HG02588 (cell line): ENCODE measurements around the gene CD300LB.

ENCODE experiments used
- ATAC-seq: cut with Tn5 transposase; IDR thresholded peaks from one replicate; pipeline ENCODE4 v1.9.1; 2021; ENCODE audit warnings: mild to moderate bottlenecking, moderate library complexity; ENCODE audit not compliant: unreplicated experiment

CD300LB gene

DNA sequence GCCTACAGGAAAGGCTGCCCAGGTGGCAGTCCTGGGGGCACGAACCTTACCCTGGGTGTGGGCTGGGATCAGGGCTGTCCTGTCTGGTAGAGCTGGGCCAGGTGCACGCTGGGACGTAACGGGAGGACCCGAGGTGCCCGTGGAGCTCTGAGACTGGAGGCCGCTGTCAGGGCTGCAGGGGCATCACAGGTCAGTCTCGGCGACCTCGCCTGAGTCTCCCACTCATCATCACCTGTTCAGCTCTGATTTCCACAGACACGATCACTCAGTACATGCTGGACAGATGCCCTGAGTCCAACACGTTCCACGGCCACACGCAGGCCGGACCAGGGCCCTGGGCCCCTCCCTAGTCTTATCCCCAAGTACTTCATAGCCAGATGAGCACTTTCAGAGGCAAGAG is 19.3 kb upstream of the CD300LB start:
- no peak for ATAC-seq

- no peak for ATAC-seq
Observed at GRCh38 chr17:74549343-74549742, 18.1 kb upstream of the CD300LB start.

DNA sequence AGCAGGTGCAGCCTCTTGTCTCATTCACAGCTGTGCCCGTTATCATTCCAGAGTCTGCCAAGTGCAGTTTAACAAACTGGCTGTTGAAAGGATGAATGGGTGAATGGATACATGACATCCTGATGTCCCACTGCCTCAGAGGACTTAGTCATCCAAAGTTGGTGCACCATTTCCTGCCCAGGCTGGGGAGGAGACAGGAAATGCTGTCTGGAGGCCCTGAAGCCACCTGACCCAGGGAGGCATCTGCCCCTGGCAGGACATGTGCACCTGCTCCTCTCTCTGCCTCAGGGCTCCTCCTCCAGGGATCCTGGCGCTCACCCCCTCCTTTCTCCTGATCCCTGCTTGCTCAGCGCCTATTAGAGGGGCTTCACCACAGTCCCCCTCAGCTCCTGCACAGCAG is 16.5 kb upstream of the CD300LB start:
- no peak for ATAC-seq

DNA sequence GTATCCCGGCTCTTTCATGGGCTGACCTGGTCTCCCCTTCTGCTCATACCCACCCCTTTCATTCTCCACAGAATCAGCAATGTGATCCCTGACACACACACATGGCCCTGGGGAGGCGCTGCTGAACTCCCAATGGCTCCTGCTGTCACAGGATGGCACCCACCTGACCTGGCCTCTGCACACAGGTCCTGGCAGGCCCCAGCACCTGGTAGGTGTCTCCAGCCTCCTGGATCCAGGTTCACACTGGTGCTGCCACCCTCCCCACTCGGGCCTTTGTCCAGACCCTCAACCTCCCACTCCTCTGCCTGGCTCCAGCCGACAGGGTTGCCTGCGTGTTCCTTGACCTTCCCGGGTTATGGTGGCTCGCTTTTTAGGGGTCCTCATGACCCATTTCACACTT is 16.0 kb upstream of the CD300LB start:
- no peak for ATAC-seq

GRCh38 chr17:74546586-74546985 is 15.3 kb upstream of the CD300LB start:
- ATAC-seq, result no peak

DNA sequence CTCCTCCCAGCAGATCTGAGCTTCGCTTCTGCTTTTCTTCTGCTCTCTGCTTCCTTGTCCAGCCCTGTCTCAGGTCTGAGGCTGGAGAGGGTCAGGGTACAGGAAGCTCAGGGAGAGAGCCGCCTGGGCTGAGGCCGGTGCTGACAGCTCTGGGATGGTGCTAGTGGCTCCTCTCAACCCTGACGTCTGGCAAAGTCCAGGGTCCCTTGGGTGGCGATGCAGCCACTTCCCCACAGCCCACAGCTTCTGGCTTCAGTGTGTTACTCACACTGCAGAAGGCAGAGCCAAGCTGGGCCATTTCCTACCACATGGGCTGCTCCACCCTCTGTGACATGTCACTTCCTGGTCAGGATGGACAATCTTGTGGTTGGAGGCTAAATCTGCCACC is 14.6 kb upstream of the CD300LB start, which contains the start of gene CD300C:
TSS of gene CD300C (minus strand) at position 273 of the 388 bp plus-strand sequence. CDS start 333 bp downstream, outside the sequence.
- ATAC-seq, result no peak

DNA sequence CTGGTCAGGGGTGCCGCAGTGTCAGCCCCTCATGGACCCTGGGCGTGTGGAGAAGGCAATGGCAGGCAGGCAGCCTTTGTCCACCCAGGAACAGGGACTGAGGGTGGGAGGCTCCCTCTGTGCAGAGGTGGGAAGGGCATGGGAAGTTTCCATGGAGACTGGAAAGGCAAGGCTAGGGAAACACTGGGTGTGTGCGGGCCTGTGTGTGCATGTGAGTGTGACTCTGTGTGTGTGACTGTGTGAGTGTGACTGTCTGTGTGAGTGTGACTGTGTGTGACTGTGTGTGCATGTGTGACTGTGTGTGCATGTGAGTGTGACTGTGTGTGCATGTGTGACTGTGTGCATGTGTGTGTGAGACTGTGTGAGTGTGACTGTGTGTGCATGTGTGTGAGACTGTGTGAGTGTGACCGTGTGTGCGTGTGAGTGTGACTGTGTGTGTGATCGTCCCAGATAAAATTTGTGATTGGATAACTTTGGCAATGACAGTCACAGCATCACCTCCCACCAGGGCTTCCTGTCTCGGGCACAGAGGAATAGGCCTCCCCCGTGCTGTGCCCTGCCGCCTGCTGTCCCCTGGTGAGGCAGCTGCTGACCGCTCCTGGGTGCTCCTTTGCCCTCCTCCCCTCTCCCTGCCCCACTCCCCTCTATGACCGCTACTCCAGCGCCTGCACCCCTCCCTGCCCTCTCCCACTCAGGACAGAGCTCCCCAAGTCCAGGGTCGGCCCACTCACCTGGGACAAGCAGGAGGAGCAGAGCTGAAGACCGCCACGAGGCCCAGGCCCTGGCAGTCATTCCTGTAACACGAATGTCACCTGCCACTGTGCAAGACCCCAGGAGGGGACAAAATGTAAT is 13.9 kb upstream of the CD300LB start:
- no peak for ATAC-seq

GRCh38 chr17:74543891-74544760 is 12.9 kb upstream of the CD300LB start:
- no peak for ATAC-seq

GRCh38 chr17:74543406-74543805 is 12.1 kb upstream of the CD300LB start:
- no peak for ATAC-seq

DNA sequence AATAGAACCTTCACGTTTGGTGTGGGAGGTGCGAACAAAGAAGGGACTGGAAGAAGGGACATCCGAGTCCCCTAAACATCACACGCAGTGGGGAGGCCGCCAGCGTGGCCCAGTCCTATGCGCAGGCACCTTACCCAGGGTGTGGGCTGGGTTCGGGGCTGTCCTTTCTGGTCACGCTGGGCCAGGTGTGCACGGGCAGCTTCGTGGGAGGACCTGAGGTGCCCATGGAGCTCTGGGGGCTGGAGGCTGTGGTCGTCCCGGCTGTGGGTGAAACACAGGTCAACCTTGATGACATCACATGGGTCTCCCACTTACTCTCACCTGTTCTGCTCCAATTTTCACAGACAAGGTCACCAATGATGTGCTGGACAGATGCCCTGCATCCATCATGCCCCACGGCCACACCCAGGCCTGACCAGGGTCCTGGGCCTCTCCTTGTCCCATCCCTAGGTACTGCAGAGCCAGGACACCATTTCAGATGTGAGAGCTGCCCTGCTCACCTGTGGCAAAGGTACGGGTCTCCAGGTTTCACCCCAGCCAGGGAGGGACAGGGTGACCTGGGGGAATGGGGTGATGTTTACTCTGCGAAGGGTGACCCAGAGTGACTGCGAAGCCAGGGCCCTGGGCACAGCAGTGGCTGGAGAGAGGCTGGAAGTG is 11.6 kb upstream of the CD300LB start:
- no peak for ATAC-seq

- ATAC-seq, result no peak
Observed at GRCh38 chr17:74542166-74542565, 10.9 kb upstream of the CD300LB start.

DNA sequence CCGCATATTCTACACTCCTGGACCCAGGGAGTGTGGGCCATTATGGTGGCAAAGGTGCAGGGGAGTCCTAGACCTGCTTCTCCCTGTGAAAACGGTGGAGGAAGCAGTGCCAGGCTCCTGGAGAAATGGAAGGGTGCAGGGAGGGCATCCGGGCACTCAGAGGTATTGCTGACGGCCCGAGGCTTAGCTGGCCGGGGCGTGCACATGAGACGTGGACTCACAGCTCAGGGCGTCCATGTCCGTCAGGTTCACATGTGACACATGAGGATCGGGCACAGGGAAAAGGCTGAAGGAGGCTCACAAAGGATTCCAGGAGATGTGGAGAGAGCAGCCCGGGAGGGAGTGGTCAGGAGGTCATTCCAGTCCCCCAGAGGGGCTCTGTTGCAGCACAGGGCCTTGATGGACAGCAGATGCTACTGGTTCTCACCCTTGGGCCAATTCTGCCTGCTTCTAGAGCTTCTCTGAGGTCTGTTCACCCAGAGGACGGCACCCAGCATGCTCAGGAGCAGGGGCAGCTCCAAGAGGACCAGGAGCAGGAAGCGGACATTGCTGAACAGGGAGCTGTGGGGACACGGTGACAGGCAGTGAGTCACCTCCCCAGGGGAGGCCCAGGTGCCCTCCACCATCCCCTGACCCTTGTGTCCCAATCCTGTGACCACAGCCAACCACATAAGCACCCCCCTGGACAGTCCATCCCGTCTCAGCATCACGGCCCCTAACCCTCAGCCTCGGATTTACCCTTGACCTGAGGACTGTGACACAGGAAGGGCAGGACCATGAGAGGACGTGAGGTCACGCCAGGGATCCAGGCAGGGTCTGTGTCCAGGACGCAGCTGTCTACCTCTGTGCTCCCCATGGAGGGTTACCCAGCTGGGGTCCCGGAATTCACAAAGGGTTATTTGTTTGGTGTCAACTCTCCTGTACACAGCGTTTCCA is 10.2 kb upstream of the CD300LB start:
- no peak for ATAC-seq

GRCh38 chr17:74539281-74539820 is 8.1 kb upstream of the CD300LB start:
- ATAC-seq, result no peak

DNA sequence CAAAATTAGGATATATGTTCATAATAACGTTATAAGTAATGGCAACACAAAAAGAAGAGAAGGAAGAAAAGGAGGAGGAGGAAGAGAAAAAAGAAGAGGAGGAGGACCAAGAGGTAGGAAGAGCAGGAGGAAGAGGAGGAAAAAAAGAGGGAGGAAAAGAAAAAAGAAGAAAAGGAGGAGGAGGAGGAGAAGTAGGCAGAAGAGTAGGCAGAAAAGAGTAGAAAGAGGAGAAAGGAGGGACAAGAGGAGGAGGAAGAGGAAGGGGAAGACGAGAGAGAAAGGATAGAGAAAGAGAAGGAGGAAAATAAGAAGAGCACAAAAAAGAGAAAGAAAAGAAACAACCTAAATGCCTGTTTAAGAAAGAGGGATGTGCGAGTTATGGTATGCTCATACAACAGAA is 5.6 kb upstream of the CD300LB start:
- no peak for ATAC-seq

GRCh38 chr17:74532115-74532514 is 840 bp upstream of the CD300LB start:
- no peak for ATAC-seq

DNA sequence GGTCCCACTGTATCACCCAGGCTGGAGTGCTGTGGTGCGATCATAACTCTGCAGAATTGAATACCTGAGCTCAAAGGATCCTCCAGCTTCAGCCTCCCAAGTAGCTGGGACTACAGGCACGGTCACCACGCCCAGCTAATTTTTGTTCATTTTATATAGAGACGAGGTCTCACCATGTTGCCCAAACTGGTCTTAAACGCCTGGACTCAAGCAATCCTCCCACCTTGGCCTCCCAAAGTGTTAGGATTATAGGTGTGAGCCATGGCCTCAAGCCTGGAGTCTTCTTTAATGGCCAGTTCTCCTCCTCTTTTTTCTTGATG is 484 bp downstream of the CD300LB start:
- no peak for ATAC-seq

- no peak for ATAC-seq
Observed at GRCh38 chr17:74529243-74529642, 2.0 kb downstream of the CD300LB start.

DNA sequence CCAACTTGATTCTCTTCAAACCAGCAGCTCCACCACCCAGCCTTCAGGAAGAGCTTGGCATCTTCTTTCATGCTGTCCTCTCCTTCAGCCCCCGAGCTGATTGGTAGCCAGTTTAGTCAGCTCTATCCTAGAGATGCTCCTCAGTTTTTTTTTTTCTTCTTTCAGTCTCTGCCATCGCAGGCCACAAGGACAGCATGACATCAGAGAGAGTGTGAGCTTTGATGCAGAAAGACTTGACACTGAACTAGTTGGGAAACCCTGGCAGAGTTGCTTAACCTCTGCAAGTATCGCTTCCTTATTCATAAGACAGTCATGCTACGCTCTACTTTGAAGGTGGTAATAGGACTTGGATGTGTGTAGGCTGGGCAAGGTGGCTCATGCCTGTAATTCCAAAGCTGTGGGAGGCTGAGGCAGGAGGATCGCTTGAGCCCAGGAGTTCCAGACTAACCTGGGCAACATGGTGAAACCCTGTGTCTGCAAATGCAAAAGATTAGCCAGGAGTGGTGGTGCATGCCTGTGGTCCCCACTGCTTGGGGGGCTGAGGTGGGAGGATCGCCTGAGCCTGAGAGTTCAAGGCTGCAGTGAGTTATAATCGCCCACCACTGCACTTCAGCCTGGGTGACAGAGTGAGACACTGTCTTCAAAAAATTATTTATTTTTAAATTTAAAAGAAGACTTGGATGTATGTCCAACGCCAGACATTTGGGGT is 2.6 kb downstream of the CD300LB start:
- ATAC-seq, result peak; percentile 73

DNA sequence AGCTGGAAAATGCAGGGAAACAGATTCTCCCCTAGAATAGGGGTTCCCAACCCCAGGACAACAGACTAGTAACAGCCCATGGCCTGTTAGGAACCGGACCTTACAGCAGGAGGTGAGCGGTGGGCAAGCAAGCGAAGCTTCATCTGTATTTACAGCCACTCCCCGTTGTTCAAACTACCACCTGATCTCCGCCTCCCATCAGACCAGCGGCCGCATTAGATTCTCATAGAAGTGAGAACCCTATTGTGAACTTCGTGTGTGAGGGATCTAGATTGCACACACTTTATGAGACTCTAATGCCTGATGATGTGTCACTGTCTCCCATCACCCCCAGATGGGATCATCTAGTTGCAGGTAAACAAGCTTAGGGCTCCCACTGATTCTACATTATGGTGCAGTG is 3.5 kb downstream of the CD300LB start:
- ATAC-seq, result no peak

DNA sequence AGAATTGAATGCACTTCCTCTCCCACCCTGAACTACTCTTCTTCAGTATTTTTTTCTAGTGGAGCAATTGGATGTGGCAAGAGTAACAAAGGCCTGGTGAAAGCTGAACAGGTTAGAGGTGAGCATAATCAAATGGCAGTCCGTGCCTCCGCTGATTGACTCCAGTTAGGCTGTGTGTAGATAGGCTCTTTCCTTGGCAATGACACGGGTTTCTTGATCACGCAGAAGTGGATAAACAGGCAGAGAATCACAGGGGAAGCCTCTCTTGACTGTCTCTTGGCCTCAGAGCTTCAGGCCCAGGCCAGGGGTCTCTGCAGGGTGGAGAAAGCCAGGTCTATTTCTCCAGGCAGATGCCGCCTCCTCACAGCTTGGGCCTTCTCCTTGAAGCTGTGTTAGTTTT is 4.2 kb downstream of the CD300LB start:
- ATAC-seq, result no peak
